AG04450 (cell line): ENCODE measurements around the gene OOSP3. TPM values are rescaled to one million over a fixed set of nuclear protein-coding genes. Genes with fewer than 3 reads are reported as not detected.

ENCODE experiments used
- CTCF ChIA-PET: fragments of 300-600, 350-600 bp; formaldehyde crosslinking; extraction: SDS; loops from one replicate; lab custom pipeline; 2022; ENCODE audit warnings: antibody characterized with exemption, inconsistent platforms; lab: Charles Lee
- POLR2A ChIA-PET: fragments of 350-600 bp; formaldehyde crosslinking; extraction: SDS; loops from one replicate; lab custom pipeline; 2021; ENCODE audit warnings: antibody characterized with exemption, inconsistent platforms; lab: Yijun Ruan, JAX
- DNase-seq: peaks from one replicate; pipeline ENCODE4 v3.0.0-alpha.2; 2011; ENCODE audit warnings: low read depth, low spot score
- H3K27ac ChIP-seq: one replicate; pipeline ENCODE4 v1.5.1; 2012; ENCODE audit warnings: low read depth, low read length, control low read depth
- H3K27me3 ChIP-seq: one replicate; pipeline ENCODE4 v1.6.0; 2012; ENCODE audit warnings: low read length; ENCODE audit not compliant: control insufficient read depth, insufficient read depth
- H3K4me3 ChIP-seq: 2 replicates; pipeline ENCODE4 v1.5.1; 2011; ENCODE audit warnings: mild to moderate bottlenecking, low read depth, low read length, control low read depth
- H3K9me3 ChIP-seq: 2 replicates; pipeline ENCODE4 v1.5.1; 2012; ENCODE audit warnings: low read length; ENCODE audit not compliant: control insufficient read depth, insufficient read depth
- polyA plus RNA-seq: library from polyadenylated mRNA; depleted of rRNA; stranded (reverse); fragments of >200 nt; gene quantifications from 2 replicates; pipeline ENCODE4 v1.2.3, GENCODE V29; 2011
- TF ChIP-seq, protein P1 (sequence below): IDR thresholded peaks from 2 replicates; pipeline ENCODE4 v1.5.1; 2011; ENCODE audit warnings: low read depth, low read length, control low read depth, inconsistent platforms

Gene OOSP3
- polyA plus RNA-seq, 1 experiment = not detected

- POLR2A ChIA-PET = no interaction called here
- TF ChIP-seq, protein P1, sequence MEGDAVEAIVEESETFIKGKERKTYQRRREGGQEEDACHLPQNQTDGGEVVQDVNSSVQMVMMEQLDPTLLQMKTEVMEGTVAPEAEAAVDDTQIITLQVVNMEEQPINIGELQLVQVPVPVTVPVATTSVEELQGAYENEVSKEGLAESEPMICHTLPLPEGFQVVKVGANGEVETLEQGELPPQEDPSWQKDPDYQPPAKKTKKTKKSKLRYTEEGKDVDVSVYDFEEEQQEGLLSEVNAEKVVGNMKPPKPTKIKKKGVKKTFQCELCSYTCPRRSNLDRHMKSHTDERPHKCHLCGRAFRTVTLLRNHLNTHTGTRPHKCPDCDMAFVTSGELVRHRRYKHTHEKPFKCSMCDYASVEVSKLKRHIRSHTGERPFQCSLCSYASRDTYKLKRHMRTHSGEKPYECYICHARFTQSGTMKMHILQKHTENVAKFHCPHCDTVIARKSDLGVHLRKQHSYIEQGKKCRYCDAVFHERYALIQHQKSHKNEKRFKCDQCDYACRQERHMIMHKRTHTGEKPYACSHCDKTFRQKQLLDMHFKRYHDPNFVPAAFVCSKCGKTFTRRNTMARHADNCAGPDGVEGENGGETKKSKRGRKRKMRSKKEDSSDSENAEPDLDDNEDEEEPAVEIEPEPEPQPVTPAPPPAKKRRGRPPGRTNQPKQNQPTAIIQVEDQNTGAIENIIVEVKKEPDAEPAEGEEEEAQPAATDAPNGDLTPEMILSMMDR = no peak
- DNase-seq = no peak
- CTCF ChIA-PET = interaction anchor here (1.0 kb wide), 1 partner anchor 25 kb away, joined by 3 read pairs; no protein-coding TSS in a partner anchor
- H3K9me3 ChIP-seq = peaks cover 14% of the 10 kb centered on the region
- H3K27ac ChIP-seq = no peak overlapping the region
- no peak overlapping the region for H3K4me3 ChIP-seq
- no peaks in the 10 kb centered on the region for H3K27me3 ChIP-seq
Observed at GRCh38 chr11:59894616-59895015, 16.0 kb downstream of the OOSP3 start.

DNA sequence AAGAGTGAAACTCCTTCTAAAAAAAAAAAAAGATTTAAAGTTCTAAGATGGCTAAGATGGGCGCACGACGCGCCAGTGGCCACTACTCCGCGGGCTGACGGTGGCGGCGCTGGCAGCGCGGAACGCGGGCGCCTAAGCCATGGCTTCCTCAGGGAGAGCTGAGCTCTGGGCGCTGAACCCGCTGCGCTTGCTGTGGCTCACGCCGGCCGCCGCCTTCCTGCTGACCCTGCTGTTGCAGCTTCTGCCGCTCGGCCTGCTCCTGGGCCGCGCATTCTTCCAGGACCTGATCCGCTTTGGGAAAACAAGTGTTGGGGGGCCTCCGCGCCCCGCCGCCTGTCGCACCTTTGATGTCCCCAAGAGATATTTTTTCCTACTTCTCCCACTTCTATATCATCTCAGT, 19.5 kb downstream of the OOSP3 start:
- Histone ChIP-seq H3K9me3 (peaks cover 11% of the 10 kb centered on the region), H3K27me3 (no peaks in the 10 kb centered on the region), H3K4me3 (no peak overlapping the region), H3K27ac (no peak overlapping the region)
- POLR2A ChIA-PET = no interaction called here
- TF ChIP-seq, protein P1 = no peak
- CTCF ChIA-PET = no interaction called here
- DNase-seq = no peak

- Histone ChIP-seq H3K9me3 (peaks cover 11% of the 10 kb centered on the region), H3K27me3 (no peaks in the 10 kb centered on the region), H3K4me3 (no peak overlapping the region), H3K27ac (no peak overlapping the region)
- TF ChIP-seq, protein P1 = no peak
- no peak for DNase-seq
- ChIA-PET CTCF (no interaction called here), POLR2A (no interaction called here)
Observed at GRCh38 chr11:59898650-59899049, 20.1 kb downstream of the OOSP3 start.

GRCh38 chr11:59899532-59899931, 20.9 kb downstream of the OOSP3 start:
- H3K27ac ChIP-seq = no peak overlapping the region
- DNase-seq = no peak
- TF ChIP-seq, protein P1 = no peak
- peaks cover 11% of the 10 kb centered on the region for H3K9me3 ChIP-seq
- ChIA-PET CTCF (no interaction called here), POLR2A (no interaction called here)
- H3K27me3 ChIP-seq = no peaks in the 10 kb centered on the region
- H3K4me3 ChIP-seq = no peak overlapping the region

GRCh38 chr11:59900366-59901126, 22.0 kb downstream of the OOSP3 start:
- ChIA-PET CTCF (no interaction called here), POLR2A (no interaction called here)
- TF ChIP-seq, protein P1 = no peak
- no peak overlapping the region for H3K27ac ChIP-seq
- DNase-seq = no peak
- no peak overlapping the region for H3K4me3 ChIP-seq
- H3K27me3 ChIP-seq = no peaks in the 10 kb centered on the region
- peaks cover 11% of the 10 kb centered on the region for H3K9me3 ChIP-seq
